ENCODE data around the gene TBC1D5.

- TF ChIP-seq PATZ1 (CRISPR knock-in tag; IDR thresholded peaks at IDR 0.05; ENCODE audit: borderline replicate concordance): no peak
- no peak for TF ChIP-seq ZNF565 (CRISPR knock-in tag; conservative IDR thresholded peaks at IDR 0.05; ENCODE audit: low read depth)
- TF ChIP-seq ARNTL (CRISPR knock-in tag; IDR thresholded peaks at IDR 0.05; ENCODE audit: borderline replicate concordance, low read depth): no peak
- no peak for TF ChIP-seq ESRRG (CRISPR knock-in tag; IDR thresholded peaks at IDR 0.05)
- TF ChIP-seq OSR1 (CRISPR knock-in tag; IDR thresholded peaks at IDR 0.05): no peak
- no peak for TF ChIP-seq GLIS3 (CRISPR knock-in tag; IDR thresholded peaks at IDR 0.05)
- no peak for TF ChIP-seq RARB (CRISPR knock-in tag; IDR thresholded peaks at IDR 0.05)
- no peak for TF ChIP-seq ZFP30 (CRISPR knock-in tag; IDR thresholded peaks at IDR 0.05)
- no peak for TF ChIP-seq CREB5 (CRISPR knock-in tag; IDR thresholded peaks at IDR 0.05; ENCODE audit: low read depth)
- no peak for TF ChIP-seq ZNF8 (CRISPR knock-in tag; IDR thresholded peaks at IDR 0.05)
- TF ChIP-seq TOX (CRISPR knock-in tag; IDR thresholded peaks at IDR 0.05; ENCODE audit: borderline replicate concordance): no peak
- no peak for TF ChIP-seq POU6F1 (CRISPR knock-in tag; IDR thresholded peaks at IDR 0.05; ENCODE audit: borderline replicate concordance, low read depth)
- no peak for TF ChIP-seq ZNF70 (CRISPR knock-in tag; IDR thresholded peaks at IDR 0.05)
Measured at GRCh38 chr3:17233398-17233800, 509.0 kb downstream of the TBC1D5 start.

Measured in SK-N-SH treated with all-trans-retinoic acid at 6 μM for 48 hours (cell line).